WTC11 (cell line): Measurements from ENCODE around the gene BOD1L1. TPM values are rescaled to one million over a fixed set of nuclear protein-coding genes. Genes with fewer than 3 reads are reported as not detected.

Experiments
- ATAC-seq: fragments of 200-7000 bp; cut with Tn5 transposase; 2 replicates; pipeline ENCODE4 v1.10.0; 2021; ENCODE audit warnings: mild to moderate bottlenecking, moderate library complexity
- CTCF ChIA-PET: fragments of 300-600 bp; sonication (Branson Sonifier 250); formaldehyde crosslinking; loops from one replicate; lab custom pipeline; 2021; ENCODE audit warnings: antibody characterized with exemption; lab: Charles Lee
- POLR2A ChIA-PET: fragments of 350-600 bp; sonication (Branson Sonifier 250); formaldehyde crosslinking; loops from one replicate; lab custom pipeline; 2021; ENCODE audit warnings: antibody characterized with exemption; lab: Charles Lee
- DNase-seq: peaks from one replicate; pipeline ENCODE4 v3.0.0; 2021; ENCODE audit warnings: low spot score
- H3K27ac Mint-ChIP-seq: 2 replicates; pipeline ENCODE4 v1.8.0; 2021; ENCODE audit warnings: mixed read lengths
- H3K27me3 Mint-ChIP-seq: 2 replicates; pipeline ENCODE4 v1.8.0; 2021; ENCODE audit warnings: low read depth, mild to moderate bottlenecking, moderate library complexity, mixed read lengths
- H3K36me3 Mint-ChIP-seq: 2 replicates; pipeline ENCODE4 v1.8.0; 2021; ENCODE audit warnings: mixed read lengths
- H3K4me1 Mint-ChIP-seq: 2 replicates; pipeline ENCODE4 v1.8.0; 2022; ENCODE audit warnings: mixed read lengths
- H3K4me3 Mint-ChIP-seq: 2 replicates; pipeline ENCODE4 v1.8.0; 2021; ENCODE audit warnings: mild to moderate bottlenecking, moderate library complexity, mixed read lengths
- H3K9me3 Mint-ChIP-seq: 2 replicates; pipeline ENCODE4 v1.8.0; 2021; ENCODE audit warnings: mixed read lengths
- AFF4 ChIP-seq: sonication (generic); formaldehyde crosslinking; IDR thresholded peaks from 2 replicates; pipeline ENCODE4 v1.8.1; 2023; ENCODE audit warnings: mild to moderate bottlenecking, missing genetic modification reagents, borderline replicate concordance
- ATF1 ChIP-seq: sonication (generic); formaldehyde crosslinking; IDR thresholded peaks from 2 replicates; pipeline ENCODE4 v1.8.1; 2023; ENCODE audit warnings: mild to moderate bottlenecking, moderate library complexity, missing genetic modification reagents
- ATF2 ChIP-seq: sonication (generic); formaldehyde crosslinking; IDR thresholded peaks from 2 replicates; pipeline ENCODE4 v1.8.1; 2022; ENCODE audit warnings: low read depth, missing genetic modification reagents, borderline replicate concordance
- EMX1 ChIP-seq: fragments of 250-450 bp; sonication (Bioruptor Pico); IDR thresholded peaks from 2 replicates; pipeline ENCODE4 v1.8.0; 2021; ENCODE audit warnings: mild to moderate bottlenecking
- ERG ChIP-seq: fragments of 250-450 bp; sonication (Bioruptor Pico); IDR thresholded peaks from 2 replicates; pipeline ENCODE4 v1.8.0; 2021; ENCODE audit warnings: mild to moderate bottlenecking
- ESRRA ChIP-seq: sonication (generic); formaldehyde crosslinking; IDR thresholded peaks from 2 replicates; pipeline ENCODE4 v1.8.1; 2022; ENCODE audit warnings: mild to moderate bottlenecking, missing genetic modification reagents, borderline replicate concordance
- FOXP1 ChIP-seq: sonication (generic); formaldehyde crosslinking; IDR thresholded peaks from 2 replicates; pipeline ENCODE4 v1.8.0; 2022; ENCODE audit warnings: missing genetic modification reagents, mild to moderate bottlenecking, moderate library complexity, borderline replicate concordance
- IRF1 ChIP-seq: sonication (generic); formaldehyde crosslinking; IDR thresholded peaks from 2 replicates; pipeline ENCODE4 v1.8.0; 2023; ENCODE audit warnings: missing genetic modification reagents
- NR2C2 ChIP-seq: sonication (generic); formaldehyde crosslinking; IDR thresholded peaks from 2 replicates; pipeline ENCODE4 v1.8.0; 2022; ENCODE audit warnings: mild to moderate bottlenecking, missing genetic modification reagents
- PRRX2 ChIP-seq: fragments of 250-450 bp; sonication (Bioruptor Pico); IDR thresholded peaks from 2 replicates; pipeline ENCODE4 v1.8.0; 2021; ENCODE audit warnings: mild to moderate bottlenecking
- STAT6 ChIP-seq: sonication (generic); formaldehyde crosslinking; conservative IDR thresholded peaks from 2 replicates; pipeline ENCODE4 v1.8.1; 2023; ENCODE audit warnings: mild to moderate bottlenecking, low read depth, missing genetic modification reagents, moderate library complexity
- ZBTB43 ChIP-seq: sonication (generic); formaldehyde crosslinking; IDR thresholded peaks from 2 replicates; pipeline ENCODE4 v1.8.1; 2023; ENCODE audit warnings: mild to moderate bottlenecking, missing genetic modification reagents
- ZNF396 ChIP-seq: fragments of 250-450 bp; sonication (Bioruptor Pico); IDR thresholded peaks from 2 replicates; pipeline ENCODE4 v1.8.0; 2021; ENCODE audit warnings: mild to moderate bottlenecking, moderate library complexity, borderline replicate concordance
- ZNF425 ChIP-seq: fragments of 250-450 bp; sonication (Bioruptor Pico); conservative IDR thresholded peaks from 2 replicates; pipeline ENCODE4 v1.9.0; 2021; ENCODE audit warnings: mild to moderate bottlenecking
- ZNF512 ChIP-seq: sonication (generic); formaldehyde crosslinking; IDR thresholded peaks from 2 replicates; pipeline ENCODE4 v1.8.1; 2022; ENCODE audit warnings: missing genetic modification reagents, borderline replicate concordance
- ZNF671 ChIP-seq: fragments of 250-450 bp; sonication (Bioruptor Pico); IDR thresholded peaks from 2 replicates; pipeline ENCODE4 v1.8.0; 2021; ENCODE audit warnings: mild to moderate bottlenecking
- total RNA-seq: library from RNA; stranded (reverse); gene quantifications from 3 replicates; pipeline ENCODE4 v1.2.3, GENCODE V29; 2021

The BOD1L1 gene
- total RNA-seq, 1 experiment from 2014 or later: 43.5 TPM

GRCh38 chr4:13618212-13618806 lies 9.2 kb downstream of the BOD1L1 start (continued):
- no peak for TF ChIP-seq ZNF425
- TF ChIP-seq ATF1 (CRISPR knock-in tag): no peak
- TF ChIP-seq, all 79 proteins: peak for 0

- ATAC-seq (no peak), DNase-seq (no peak)
- no peak overlapping the region for H3K27ac Mint-ChIP-seq
- ChIA-PET CTCF (interaction anchor here (0.7 to 1.1 kb wide), 2 partner anchors 29 to 37 kb away, joined by 3 to 6 read pairs; no protein-coding TSS in a partner anchor), POLR2A (no interaction called here)
- peaks cover 21% of the 10 kb centered on the region for H3K36me3 Mint-ChIP-seq
- H3K9me3 Mint-ChIP-seq: no peaks in the 10 kb centered on the region
- peaks cover 15% of the 10 kb centered on the region for H3K4me1 Mint-ChIP-seq
- TF ChIP-seq IRF1 (CRISPR knock-in tag): no peak
- no peak for TF ChIP-seq NR2C2 (CRISPR knock-in tag)
- no peak for TF ChIP-seq ZNF671 (CRISPR knock-in tag)
- H3K27me3 Mint-ChIP-seq: no peaks in the 10 kb centered on the region
- no peak overlapping the region for H3K4me3 Mint-ChIP-seq
Measured at GRCh38 chr4:13617801-13618200, 9.7 kb downstream of the BOD1L1 start.

GRCh38 chr4:13616597-13616996 lies 10.9 kb downstream of the BOD1L1 start:
- Mint-ChIP-seq H3K4me3 (no peak overlapping the region), H3K9me3 (no peaks in the 10 kb centered on the region), H3K27ac (no peak overlapping the region), H3K4me1 (peaks cover 15% of the 10 kb centered on the region), H3K36me3 (peaks cover 29% of the 10 kb centered on the region), H3K27me3 (no peaks in the 10 kb centered on the region)
- ATAC-seq (no peak), DNase-seq (no peak)
- CTCF ChIA-PET: no interaction called here
- POLR2A ChIA-PET: no interaction called here
- no peak for TF ChIP-seq ESRRA
- no peak for TF ChIP-seq EMX1 (CRISPR knock-in tag)
- TF ChIP-seq ZNF512 (CRISPR knock-in tag): no peak
- TF ChIP-seq ERG (CRISPR knock-in tag): no peak
- no peak for TF ChIP-seq ZNF396
- no peak for TF ChIP-seq FOXP1 (CRISPR knock-in tag)
- no peak for TF ChIP-seq ATF2
- no peak for TF ChIP-seq AFF4 (CRISPR knock-in tag)
- no peak for TF ChIP-seq STAT6
- no peak for TF ChIP-seq PRRX2 (CRISPR knock-in tag)
- no peak for TF ChIP-seq ZBTB43 (CRISPR knock-in tag)
